Measurements from ENCODE around the gene PCDHGA11. TPM values are rescaled to one million over a fixed set of nuclear protein-coding genes. Genes with fewer than 3 reads are reported as not detected.
A peak's percentile ranks its signal among the peaks of the same experiment; 100 is the strongest.
"Not testable (repeated sequence)": the region's sequence is repeated elsewhere in the genome, so short reads cannot be mapped to it uniquely, and the experiment has no call there.

The PCDHGA11 gene
- total RNA-seq = 3.1 TPM
- 1 to 10 TPM; 1.9 to 5.2 (median 3.4) TPM for polyA plus RNA-seq (ENCODE audit: insufficient read depth in 1 of 8, insufficient read length in 8 of 8, low replicate concordance in 1 of 8)
- long read RNA-seq, donor 1, full-length matches to known transcripts = 2 of 2 reads
- long read RNA-seq, donor 1, partial matches to known transcripts = 0 of 2 reads
- long read RNA-seq, donor 1, other reads (novel, unspliced or antisense) = 0 of 2 reads
- long read RNA-seq, donor 2 = 0 reads
- long read RNA-seq, donor 3, partial matches to known transcripts = 0 of 2 reads
- long read RNA-seq, donor 3, other reads (novel, unspliced or antisense) = 0 of 2 reads
- long read RNA-seq, donor 4, partial matches to known transcripts = 0 of 1 reads
- long read RNA-seq, donor 4, other reads (novel, unspliced or antisense) = 0 of 1 reads
- long read RNA-seq, donor 5, full-length matches to known transcripts = 4 of 4 reads
- long read RNA-seq, donor 5, partial matches to known transcripts = 0 of 4 reads
- long read RNA-seq, donor 5, other reads (novel, unspliced or antisense) = 0 of 4 reads
- long read RNA-seq, donor 6, full-length matches to known transcripts = 1 of 1 reads
- long read RNA-seq, donor 6, partial matches to known transcripts = 0 of 1 reads
- long read RNA-seq, donor 6, other reads (novel, unspliced or antisense) = 0 of 1 reads
- long read RNA-seq, donor 7, full-length matches to known transcripts = 3 of 3 reads
- long read RNA-seq, donor 7, partial matches to known transcripts = 0 of 3 reads
- long read RNA-seq, donor 7, other reads (novel, unspliced or antisense) = 0 of 3 reads
- long read RNA-seq, donor 8, full-length matches to known transcripts = 4 of 4 reads
- long read RNA-seq, donor 8, partial matches to known transcripts = 0 of 4 reads
- long read RNA-seq, donor 8, other reads (novel, unspliced or antisense) = 0 of 4 reads
- long read RNA-seq, donor 9, partial matches to known transcripts = 0 of 4 reads
- long read RNA-seq, donor 9, other reads (novel, unspliced or antisense) = 0 of 4 reads
- long read RNA-seq, donor 10, partial matches to known transcripts = 0 of 3 reads
- long read RNA-seq, donor 10, other reads (novel, unspliced or antisense) = 0 of 3 reads
- long read RNA-seq, donor 11, partial matches to known transcripts = 0 of 1 reads
- long read RNA-seq, donor 11, other reads (novel, unspliced or antisense) = 0 of 1 reads

GRCh38 chr5:141420855-141421488 lies at the start of gene PCDHGA11:
Gene PCDHGA11 (plus strand): TSS chr5:141421051. CDS start chr5:141421228, 177 bp downstream.
- Histone ChIP-seq H3K9me3 (replicated peaks; ENCODE audit: control insufficient read depth, low read depth, low read length) (peaks cover 83% of the 10 kb centered on the region), H3K27me3 (ENCODE audit: control insufficient read depth, insufficient read depth, low read length) (peaks cover 28% of the 10 kb centered on the region), H3K36me3 (ENCODE audit: control insufficient read depth, insufficient read depth, low read length) (no peaks in the 10 kb centered on the region), H3K4me1 (ENCODE audit: control insufficient read depth, insufficient read depth, low read length) (peaks cover 2% of the 10 kb centered on the region), H3K27ac (ENCODE audit: low read length) (no peak within 1 kb of the TSS), H3K4me3 (ENCODE audit: low read length) (peak within 1 kb of the TSS; percentile 16)
- WGBS (ENCODE audit: insufficient coverage) = 7% methylated on average over 25 of the region's 42 CpGs
- peak; percentile 43 for DNase-seq

- 50% methylated on average over 68 of the region's 69 CpGs for WGBS (ENCODE audit: insufficient coverage)
- H3K27me3 ChIP-seq (ENCODE audit: control insufficient read depth, insufficient read depth, low read length) = peaks cover 21% of the 10 kb centered on the region
- H3K27ac ChIP-seq (ENCODE audit: low read length) = no peak overlapping the region
- no peaks in the 10 kb centered on the region for H3K4me1 ChIP-seq (ENCODE audit: control insufficient read depth, insufficient read depth, low read length)
- DNase-seq = no peak
- no peak overlapping the region for H3K4me3 ChIP-seq (ENCODE audit: low read length)
- peaks cover 60% of the 10 kb centered on the region for H3K9me3 ChIP-seq (replicated peaks; ENCODE audit: control insufficient read depth, low read depth, low read length)
- no peaks in the 10 kb centered on the region for H3K36me3 ChIP-seq (ENCODE audit: control insufficient read depth, insufficient read depth, low read length)
Measured at GRCh38 chr5:141371572-141372475, 49.0 kb upstream of the PCDHGA11 start.

DNA sequence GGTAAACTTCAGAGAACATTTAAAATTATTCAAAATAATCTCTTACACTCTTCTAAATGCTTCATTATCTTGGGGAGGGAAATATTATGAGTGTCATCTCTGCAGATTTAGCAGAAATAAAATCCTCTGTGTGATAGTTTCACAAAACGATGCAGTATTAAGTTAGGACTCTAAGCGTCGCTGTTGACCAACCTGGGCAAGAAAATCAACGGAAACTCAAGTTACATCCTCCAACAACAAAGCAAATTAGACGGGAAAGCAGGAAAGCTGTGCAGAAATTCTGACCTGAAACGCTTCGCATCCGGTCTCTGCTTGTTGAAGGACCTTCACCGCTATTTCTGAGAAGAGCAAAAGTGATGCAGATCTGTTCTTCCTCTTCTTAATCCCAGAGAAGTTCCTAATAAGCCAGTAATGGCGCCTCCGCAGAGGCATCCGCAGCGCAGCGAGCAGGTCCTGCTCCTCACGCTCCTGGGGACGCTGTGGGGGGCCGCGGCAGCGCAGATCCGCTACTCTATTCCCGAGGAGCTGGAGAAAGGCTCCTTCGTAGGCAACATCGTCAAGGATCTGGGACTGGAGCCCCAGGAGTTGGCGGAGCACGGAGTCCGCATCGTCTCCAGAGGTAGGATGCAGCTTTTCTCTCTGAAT lies 47.1 kb upstream of the PCDHGA11 start, which contains the start of gene PCDHGA6:
Gene PCDHGA6 (plus strand): TSS at position 219 of the 645 bp plus-strand sequence. CDS start 193 bp downstream, at position 412.
- H3K9me3 ChIP-seq (replicated peaks; ENCODE audit: control insufficient read depth, low read depth, low read length) = peaks cover 72% of the 10 kb centered on the region
- WGBS (ENCODE audit: insufficient coverage) = 13% methylated on average over 26 of the region's 27 CpGs
- peaks cover 21% of the 10 kb centered on the region for H3K27me3 ChIP-seq (ENCODE audit: control insufficient read depth, insufficient read depth, low read length)
- peak within 1 kb of the TSS; percentile 30 for H3K4me3 ChIP-seq (ENCODE audit: low read length)
- H3K36me3 ChIP-seq (ENCODE audit: control insufficient read depth, insufficient read depth, low read length) = no peaks in the 10 kb centered on the region
- DNase-seq = peak; percentile 17
- no peak within 1 kb of the TSS for H3K27ac ChIP-seq (ENCODE audit: low read length)
- no peaks in the 10 kb centered on the region for H3K4me1 ChIP-seq (ENCODE audit: control insufficient read depth, insufficient read depth, low read length)

GRCh38 chr5:141374627-141375026 lies 46.2 kb upstream of the PCDHGA11 start:
- DNase-seq = no peak
- peaks cover 21% of the 10 kb centered on the region for H3K27me3 ChIP-seq (ENCODE audit: control insufficient read depth, insufficient read depth, low read length)
- H3K9me3 ChIP-seq (replicated peaks; ENCODE audit: control insufficient read depth, low read depth, low read length) = peaks cover 72% of the 10 kb centered on the region
- H3K4me1 ChIP-seq (ENCODE audit: control insufficient read depth, insufficient read depth, low read length) = no peaks in the 10 kb centered on the region
- 76% methylated on average over 12 of the region's 14 CpGs for WGBS (ENCODE audit: insufficient coverage)
- H3K27ac ChIP-seq (ENCODE audit: low read length) = no peak overlapping the region
- H3K4me3 ChIP-seq (ENCODE audit: low read length) = no peak overlapping the region
- no peaks in the 10 kb centered on the region for H3K36me3 ChIP-seq (ENCODE audit: control insufficient read depth, insufficient read depth, low read length)

DNA sequence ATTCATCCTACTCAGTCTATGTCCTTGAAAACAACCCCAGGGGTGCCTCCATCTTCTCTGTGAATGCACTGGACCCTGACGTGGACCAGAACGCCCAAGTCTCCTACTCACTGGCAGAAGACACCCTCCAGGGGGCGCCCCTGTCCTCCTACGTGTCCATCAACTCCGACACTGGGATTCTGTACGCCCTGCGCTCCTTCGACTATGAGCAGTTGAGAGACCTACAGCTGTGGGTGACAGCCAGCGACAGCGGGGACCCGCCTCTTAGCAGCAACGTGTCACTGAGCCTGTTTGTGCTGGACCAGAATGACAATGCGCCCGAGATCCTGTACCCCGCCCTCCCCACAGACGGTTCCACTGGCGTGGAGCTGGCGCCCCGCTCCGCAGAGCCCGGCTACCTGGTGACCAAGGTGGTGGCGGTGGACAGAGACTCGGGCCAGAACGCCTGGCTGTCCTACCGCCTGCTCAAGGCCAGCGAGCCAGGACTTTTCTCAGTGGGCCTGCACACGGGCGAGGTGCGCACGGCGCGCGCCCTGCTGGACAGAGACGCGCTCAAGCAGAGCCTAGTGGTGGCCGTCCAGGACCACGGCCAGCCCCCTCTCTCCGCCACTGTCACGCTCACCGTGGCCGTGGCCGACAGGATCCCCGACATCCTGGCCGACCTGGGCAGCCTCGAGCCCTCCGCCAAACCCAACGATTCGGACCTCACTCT lies 45.3 kb upstream of the PCDHGA11 start:
- H3K27me3 ChIP-seq (ENCODE audit: control insufficient read depth, insufficient read depth, low read length) = peaks cover 18% of the 10 kb centered on the region
- H3K36me3 ChIP-seq (ENCODE audit: control insufficient read depth, insufficient read depth, low read length); DNase-seq; H3K4me1 ChIP-seq (ENCODE audit: control insufficient read depth, insufficient read depth, low read length); H3K27ac ChIP-seq (ENCODE audit: low read length); H3K4me3 ChIP-seq (ENCODE audit: low read length): not testable (repeated sequence)
- H3K9me3 ChIP-seq (replicated peaks; ENCODE audit: control insufficient read depth, low read depth, low read length) = peaks cover 66% of the 10 kb centered on the region
- WGBS (ENCODE audit: insufficient coverage) = 65% methylated on average over 32 of the region's 48 CpGs

- H3K27ac ChIP-seq (ENCODE audit: low read length) = no peak within 1 kb of the TSS
- no peaks in the 10 kb centered on the region for H3K4me1 ChIP-seq (ENCODE audit: control insufficient read depth, insufficient read depth, low read length)
- H3K36me3 ChIP-seq (ENCODE audit: control insufficient read depth, insufficient read depth, low read length) = no peaks in the 10 kb centered on the region
- peaks cover 71% of the 10 kb centered on the region for H3K9me3 ChIP-seq (replicated peaks; ENCODE audit: control insufficient read depth, low read depth, low read length)
- WGBS (ENCODE audit: insufficient coverage) = 13% methylated on average over 24 of the region's 37 CpGs
- H3K27me3 ChIP-seq (ENCODE audit: control insufficient read depth, insufficient read depth, low read length) = peaks cover 5% of the 10 kb centered on the region
- DNase-seq = peak; percentile 4
- peak within 1 kb of the TSS; percentile 22 for H3K4me3 ChIP-seq (ENCODE audit: low read length)
Measured at GRCh38 chr5:141382469-141383294, 38.2 kb upstream of the PCDHGA11 start, which contains the start of gene PCDHGA7. Gene PCDHGA7 (plus strand): TSS chr5:141382742. CDS start chr5:141382900, 158 bp downstream.

GRCh38 chr5:141383345-141383744 lies 37.5 kb upstream of the PCDHGA11 start:
- H3K27me3 ChIP-seq (ENCODE audit: control insufficient read depth, insufficient read depth, low read length) = peaks cover 5% of the 10 kb centered on the region
- no peak for DNase-seq
- no peak overlapping the region for H3K27ac ChIP-seq (ENCODE audit: low read length)
- H3K36me3 ChIP-seq (ENCODE audit: control insufficient read depth, insufficient read depth, low read length) = no peaks in the 10 kb centered on the region
- no peaks in the 10 kb centered on the region for H3K4me1 ChIP-seq (ENCODE audit: control insufficient read depth, insufficient read depth, low read length)
- 42% methylated on average over 9 of the region's 21 CpGs for WGBS (ENCODE audit: insufficient coverage)
- no peak overlapping the region for H3K4me3 ChIP-seq (ENCODE audit: low read length)
- H3K9me3 ChIP-seq (replicated peaks; ENCODE audit: control insufficient read depth, low read depth, low read length) = peaks cover 70% of the 10 kb centered on the region
